GM19328 (cell line): ENCODE results near the gene ARID1B.

Experiments
- ATAC-seq: cut with Tn5 transposase; IDR thresholded peaks from one replicate; pipeline ENCODE4 v1.9.1; 2021; ENCODE audit warnings: mild to moderate bottlenecking, moderate library complexity; ENCODE audit not compliant: unreplicated experiment

ARID1B gene

GRCh38 chr6:157229713-157230112, 452.5 kb downstream of the ARID1B start:
- no peak for ATAC-seq

- ATAC-seq: no peak
Observed at GRCh38 chr6:157230910-157231309, 453.7 kb downstream of the ARID1B start.

GRCh38 chr6:157232161-157232895, 455.1 kb downstream of the ARID1B start:
- no peak for ATAC-seq

GRCh38 chr6:157233156-157233555, 456.0 kb downstream of the ARID1B start:
- no peak for ATAC-seq

- no peak for ATAC-seq
Observed at GRCh38 chr6:157233686-157234085, 456.5 kb downstream of the ARID1B start.

DNA sequence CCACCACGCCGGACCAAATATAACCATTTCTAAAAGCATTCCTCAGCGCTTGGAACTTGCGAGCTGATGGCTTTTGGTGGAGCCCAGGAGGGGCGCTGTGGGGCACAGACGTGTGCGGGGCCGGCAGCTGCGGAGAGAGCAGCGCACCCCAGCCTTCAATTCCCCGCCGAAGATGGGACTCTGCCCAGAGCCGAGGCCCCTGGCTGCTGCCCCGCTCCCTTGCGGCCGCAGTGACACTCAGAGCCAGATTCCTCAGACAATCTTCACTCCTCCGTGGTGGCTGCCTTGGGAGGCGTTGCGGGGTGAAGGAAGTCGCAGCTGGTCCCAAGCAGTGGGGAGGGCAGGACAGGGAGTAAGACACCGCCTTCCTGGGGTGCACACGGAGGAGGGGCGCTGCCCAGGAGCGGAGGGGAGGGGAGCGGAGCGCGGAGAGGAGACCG, 458.4 kb downstream of the ARID1B start:
- ATAC-seq: no peak

- no peak for ATAC-seq
Observed at GRCh38 chr6:157236040-157236725, 459.0 kb downstream of the ARID1B start.

DNA sequence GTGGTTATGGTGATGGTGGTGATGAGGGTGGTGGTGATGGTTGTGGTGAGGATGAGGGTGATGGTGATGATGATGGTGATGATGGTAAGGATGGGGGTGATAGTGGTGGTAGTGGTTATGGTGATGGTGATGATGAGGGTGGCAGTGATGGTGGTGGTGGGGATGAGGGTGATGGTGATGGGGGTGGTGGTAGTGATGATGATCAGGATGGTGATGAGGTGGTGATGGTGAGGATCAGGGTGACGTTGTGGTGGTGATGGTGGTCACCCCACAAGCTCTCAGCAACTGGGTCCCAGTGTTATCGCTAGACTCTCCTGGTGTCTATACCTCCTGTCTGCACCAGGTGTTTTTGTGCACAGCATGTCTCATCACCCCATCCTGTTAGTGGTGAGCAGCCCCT, 461.2 kb downstream of the ARID1B start:
- ATAC-seq: no peak

- ATAC-seq: no peak
Observed at GRCh38 chr6:157239148-157239547, 462.0 kb downstream of the ARID1B start.

- ATAC-seq: no peak
Observed at GRCh38 chr6:157239671-157240058, 462.5 kb downstream of the ARID1B start.

DNA sequence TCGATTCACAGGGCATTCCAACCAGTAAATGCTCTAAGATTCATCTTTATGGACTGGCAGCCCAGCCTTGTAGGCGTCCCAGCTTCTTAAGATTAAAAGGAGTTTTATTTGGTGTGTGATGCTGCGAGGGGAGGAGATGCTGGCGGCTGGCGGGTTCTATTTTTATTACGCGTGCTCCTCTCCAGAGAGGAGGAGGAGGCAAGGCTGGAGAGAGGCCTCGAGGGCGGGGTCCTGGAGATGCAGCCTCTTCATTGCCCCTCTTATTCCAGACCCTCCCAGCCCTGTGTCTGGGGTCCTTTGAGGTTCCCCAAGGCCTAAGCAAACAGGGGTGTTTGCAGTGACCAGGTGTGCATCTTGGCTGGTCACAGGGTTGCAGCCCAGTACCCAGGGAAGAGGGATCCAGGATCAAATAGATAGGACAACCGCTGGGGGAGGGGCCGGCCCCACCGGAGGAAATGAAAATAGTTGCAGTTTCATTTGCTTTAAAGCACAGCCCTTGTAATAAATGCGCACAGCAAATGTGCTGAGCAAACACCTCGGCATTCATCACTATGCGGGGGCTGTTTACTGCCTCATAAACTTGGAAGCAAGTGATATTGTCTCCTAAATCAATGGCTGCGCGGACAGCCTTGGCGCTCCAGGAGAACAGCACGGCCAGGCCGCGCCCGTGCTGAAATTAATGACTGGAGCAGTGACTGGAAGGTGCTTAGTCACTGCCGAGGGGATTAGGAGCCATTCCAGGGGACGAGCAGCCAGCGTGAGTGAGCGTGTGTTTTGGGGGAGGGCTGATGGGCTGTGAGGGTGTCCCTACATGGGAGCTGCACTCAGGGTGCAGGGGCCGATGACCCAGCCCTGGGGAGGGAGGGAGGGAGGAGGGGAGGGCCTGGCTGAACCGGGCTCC, 463.1 kb downstream of the ARID1B start:
- ATAC-seq: no peak

DNA sequence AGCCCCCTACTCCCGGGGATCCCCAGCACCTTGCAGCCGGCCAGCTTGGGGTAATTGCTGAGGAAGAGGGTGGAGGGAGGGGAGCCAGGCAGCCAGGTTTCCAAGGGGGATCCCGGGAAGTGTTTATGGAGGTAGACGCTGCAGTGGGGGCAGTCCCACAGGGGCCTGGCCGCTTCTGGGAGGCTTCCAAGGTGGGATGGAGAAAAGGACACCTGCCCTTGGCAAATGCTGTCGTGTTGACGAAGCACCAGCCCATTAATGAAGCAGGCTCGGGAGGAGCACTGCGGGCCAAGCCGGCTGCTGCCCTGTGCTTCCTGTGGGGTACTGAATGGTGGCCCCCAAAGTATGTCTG, 463.8 kb downstream of the ARID1B start:
- no peak for ATAC-seq

DNA sequence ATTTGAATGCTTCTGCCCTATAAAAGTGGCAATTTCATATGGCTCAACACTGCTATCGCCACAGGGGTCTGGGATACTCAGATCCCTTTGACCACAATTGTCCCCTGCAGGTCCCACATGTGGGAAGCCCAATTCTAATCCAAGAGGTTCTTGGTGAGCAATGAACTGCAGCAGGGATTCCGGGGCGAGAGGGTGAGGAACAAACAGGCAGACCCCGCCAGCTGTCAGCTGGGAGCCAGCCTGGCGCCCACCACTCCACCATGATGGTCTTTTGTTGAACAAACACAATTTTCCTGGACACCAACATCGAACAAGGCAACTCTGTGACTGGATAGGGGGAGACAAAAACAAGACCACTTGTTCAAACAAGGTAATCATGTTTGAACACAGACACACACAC, 465.6 kb downstream of the ARID1B start:
- ATAC-seq: no peak

DNA sequence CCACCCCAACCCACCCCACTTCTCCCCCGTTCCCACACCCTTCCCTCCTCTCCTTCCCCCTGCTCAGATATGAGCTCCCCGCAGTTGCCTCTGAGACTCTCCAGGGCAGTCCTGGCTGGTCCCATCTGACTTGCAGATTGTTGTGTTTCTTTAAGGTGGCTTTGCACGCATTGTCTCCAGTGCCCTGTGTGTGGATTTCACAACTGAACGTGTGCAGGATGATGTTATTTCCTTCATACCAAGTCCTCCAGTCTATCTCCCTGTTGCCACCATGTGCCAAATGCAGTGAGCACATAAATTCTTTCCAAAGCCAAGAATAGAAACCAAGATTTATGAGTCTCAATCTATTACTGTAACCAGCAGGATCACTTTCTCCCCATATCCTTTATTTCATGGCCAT, 467.0 kb downstream of the ARID1B start:
- no peak for ATAC-seq

DNA sequence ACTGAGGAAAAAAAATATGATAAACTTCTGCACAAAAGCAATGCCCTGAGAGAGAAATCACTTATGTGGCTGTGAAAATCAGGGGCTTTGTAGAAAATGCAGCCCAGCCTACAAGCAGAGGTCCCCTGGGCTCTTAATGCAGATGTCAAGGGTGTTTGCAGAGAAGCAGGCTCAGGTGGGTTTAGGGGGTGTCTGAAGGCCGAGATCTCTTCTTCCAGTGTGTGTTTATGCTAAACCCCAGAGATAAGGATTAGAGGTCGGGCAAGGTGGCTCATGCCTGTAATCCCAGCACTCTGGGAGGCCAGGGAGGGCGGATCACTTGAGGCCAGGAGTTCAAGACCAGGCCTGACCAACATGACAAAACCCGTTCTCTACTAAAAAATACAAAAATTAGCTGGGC, 467.6 kb downstream of the ARID1B start:
- ATAC-seq: no peak

DNA sequence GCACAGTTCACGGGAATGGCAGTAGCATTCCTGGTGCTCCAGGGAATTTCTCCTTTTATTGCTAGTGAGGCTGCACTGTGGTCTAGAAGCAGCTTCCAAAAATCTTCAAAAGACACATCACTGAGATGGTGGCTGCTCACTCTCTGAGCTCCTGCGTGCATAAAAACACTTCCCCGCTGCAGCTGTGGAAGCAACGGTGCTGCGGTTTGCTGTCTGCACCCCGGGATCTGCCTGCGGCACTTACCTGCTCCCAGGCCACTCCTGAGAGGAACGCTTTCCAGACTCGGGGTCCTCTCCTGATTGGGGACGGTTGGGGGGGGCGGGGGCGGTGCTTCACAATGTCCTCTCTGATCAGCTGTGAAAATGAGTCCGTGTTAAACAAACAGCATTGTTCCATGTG, 468.3 kb downstream of the ARID1B start:
- no peak for ATAC-seq

DNA sequence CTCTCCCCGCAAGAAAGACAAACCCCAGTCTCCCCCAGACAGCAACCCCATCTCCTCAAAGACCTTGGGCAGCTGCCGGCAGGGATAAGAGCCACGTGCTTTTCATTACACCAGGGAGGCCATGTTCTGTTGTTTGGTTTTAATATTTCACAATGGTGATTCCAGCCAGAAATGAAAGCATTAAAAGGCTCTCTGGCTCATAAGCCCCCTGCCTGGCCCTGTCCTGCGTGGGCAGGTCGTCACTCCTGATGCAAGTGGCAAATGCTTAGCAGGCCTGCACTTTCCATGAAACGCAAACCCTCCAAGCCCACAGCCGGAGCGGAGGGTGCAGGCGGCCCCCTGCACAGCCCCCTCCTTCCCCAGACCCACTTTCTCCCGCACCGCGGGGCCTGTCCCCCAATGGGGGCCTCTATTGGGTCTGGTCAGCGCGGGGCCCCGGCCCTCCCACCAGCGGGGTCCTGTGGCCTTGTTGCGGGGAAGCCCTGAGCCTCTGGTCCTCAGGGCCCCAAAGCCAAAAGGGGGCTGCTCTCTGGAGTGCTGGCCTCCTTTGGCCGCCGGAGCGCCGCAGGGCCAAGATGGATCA, 469.0 kb downstream of the ARID1B start:
- no peak for ATAC-seq

DNA sequence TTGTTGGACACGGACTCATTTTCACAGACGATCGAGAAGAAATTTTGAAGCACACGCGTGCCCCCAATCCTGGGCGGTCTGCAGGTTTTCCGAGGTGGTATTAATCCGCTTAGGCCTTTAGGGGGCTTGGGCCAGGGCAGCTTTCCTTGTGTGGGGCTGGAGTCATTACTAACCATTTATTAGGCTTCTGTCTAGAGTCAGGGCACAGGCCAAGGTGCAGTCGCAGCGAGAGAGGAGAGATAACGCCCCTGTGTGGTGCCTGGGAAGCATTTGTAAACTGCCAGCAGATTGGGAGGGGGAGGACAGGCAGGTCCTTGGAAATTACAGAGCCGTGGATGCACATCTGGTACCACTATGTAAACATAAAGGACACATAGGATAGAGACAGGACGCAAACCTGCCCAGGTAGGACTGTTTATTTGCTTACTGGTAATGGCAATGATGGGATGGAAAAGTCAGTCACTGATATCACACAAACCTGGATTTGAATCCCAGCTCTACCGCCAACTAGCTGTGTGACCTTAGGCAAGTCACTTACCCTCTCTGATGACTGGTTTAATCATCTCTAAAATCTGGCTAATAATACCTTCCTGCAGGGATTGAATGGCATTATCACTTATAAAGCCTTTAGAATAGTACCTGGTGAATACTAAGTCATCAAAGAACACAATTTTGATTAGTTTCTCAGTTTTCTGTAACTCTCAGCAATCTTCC, 469.8 kb downstream of the ARID1B start:
- no peak for ATAC-seq

DNA sequence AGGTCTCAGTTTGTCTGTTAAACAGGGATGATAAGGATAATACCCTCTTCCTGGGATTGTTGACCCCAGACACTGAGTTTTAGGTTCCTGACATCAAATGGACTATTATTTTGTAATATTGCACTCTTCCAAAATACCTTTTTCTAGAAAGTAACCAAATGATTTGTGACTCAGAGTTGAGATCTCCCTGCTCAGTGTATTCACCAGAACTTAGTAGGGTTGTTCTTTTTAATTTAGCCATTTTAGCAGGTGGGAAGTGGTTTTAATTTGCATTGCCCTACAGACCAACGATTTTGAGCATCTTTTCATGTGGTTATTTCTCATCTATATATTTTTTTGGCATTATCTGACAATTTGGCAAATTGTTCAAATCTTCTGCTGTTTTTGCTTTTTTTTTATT, 471.1 kb downstream of the ARID1B start:
- ATAC-seq: no peak

- ATAC-seq: no peak
Observed at GRCh38 chr6:157249826-157250225, 472.6 kb downstream of the ARID1B start.
